Measurements from ENCODE around the gene GPR61. TPM values are rescaled to one million over a fixed set of nuclear protein-coding genes. Genes with fewer than 3 reads are reported as not detected.

The GPR61 gene
- total RNA-seq, 6 experiments from 2014 or later: not detected

- intact Hi-C loops (cut with DNase I): no loop called here
- WGBS (ENCODE audit: insufficient coverage, low coverage, low lambda C conversion rate, missing lambda C conversion rate): 89% methylated on average over 1 of the region's 2 CpGs
- no peak overlapping the region for H3K4me3 ChIP-seq
- H3K27ac ChIP-seq: no peak overlapping the region
- no peak for ATAC-seq
- H3K36me3 ChIP-seq: no peaks in the 10 kb centered on the region
- no peak for DNase-seq
- H3K9me3 ChIP-seq: no peaks in the 10 kb centered on the region
- TF ChIP-seq CTCF (IDR thresholded peaks at IDR 0.05): no peak
- TF ChIP-seq POLR2A (IDR thresholded peaks at IDR 0.05): no peak
- no peaks in the 10 kb centered on the region for H3K27me3 ChIP-seq
- no peaks in the 10 kb centered on the region for H3K4me1 ChIP-seq
Measured at GRCh38 chr1:109556563-109556962, 16.9 kb downstream of the GPR61 start.

- Histone ChIP-seq H3K36me3 (no peaks in the 10 kb centered on the region), H3K27ac (no peak overlapping the region), H3K4me1 (peaks cover 0 to 4% (median 0%) of the 10 kb centered on the region in 4 donors), H3K9me3 (no peaks in the 10 kb centered on the region), H3K27me3 (no peaks in the 10 kb centered on the region), H3K4me3 (no peak overlapping the region)
- DNase-seq (no peak), ATAC-seq (no peak)
- no peak for TF ChIP-seq POLR2A (IDR thresholded peaks at IDR 0.05)
- TF ChIP-seq CTCF (IDR thresholded peaks at IDR 0.05): no peak
- WGBS (ENCODE audit: insufficient coverage, low coverage, low lambda C conversion rate, missing lambda C conversion rate): 81% methylated on average over 5 of the region's 5 CpGs
- intact Hi-C loops (cut with DNase I): no loop called here
Measured at GRCh38 chr1:109557520-109557919, 17.8 kb downstream of the GPR61 start.

- peaks cover 0 to 23% (median 4%) of the 10 kb centered on the region in 4 donors for H3K4me1 ChIP-seq
Measured at GRCh38 chr1:109559995-109560394, 20.3 kb downstream of the GPR61 start.

DNA sequence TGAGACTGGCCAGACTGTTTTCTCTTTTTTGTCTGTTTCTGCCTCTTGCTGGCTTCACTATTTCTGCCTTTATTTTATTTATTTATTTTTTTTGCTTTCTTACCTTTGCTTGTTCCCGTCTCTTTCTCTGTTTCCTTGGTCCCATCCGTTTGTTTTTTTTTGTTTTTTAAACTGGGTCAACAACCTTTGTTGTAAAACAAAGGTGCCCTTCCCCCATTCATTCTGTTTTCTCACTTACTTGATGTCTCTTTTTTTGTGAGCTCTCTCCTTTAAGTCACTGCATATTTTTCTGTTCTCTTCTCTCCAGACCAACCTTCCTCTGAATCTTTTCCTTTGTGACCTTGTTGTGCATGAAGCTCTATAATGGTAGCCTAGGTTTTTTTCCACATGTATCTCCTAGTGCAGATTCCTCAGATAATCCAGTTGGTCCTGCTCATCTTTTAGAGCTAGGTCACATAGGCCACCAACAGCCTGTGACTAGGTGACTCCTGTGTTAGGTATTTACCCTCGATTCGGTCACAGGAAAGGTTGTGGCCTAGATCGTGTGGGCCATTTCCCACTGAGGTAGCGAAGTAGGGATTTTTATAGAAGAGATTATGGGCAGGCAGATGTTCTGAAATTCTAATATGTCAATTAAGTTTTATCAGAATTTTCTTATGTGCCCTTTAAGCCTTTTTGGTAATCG lies 24.7 kb downstream of the GPR61 start:
- no peaks in the 10 kb centered on the region for H3K36me3 ChIP-seq
- no peak overlapping the region for H3K4me3 ChIP-seq
- intact Hi-C loops (cut with DNase I): no loop called here
- no peak for TF ChIP-seq POLR2A (IDR thresholded peaks at IDR 0.05)
- TF ChIP-seq CTCF (IDR thresholded peaks at IDR 0.05): no peak
- H3K27me3 ChIP-seq: no peaks in the 10 kb centered on the region
- 51% methylated on average over 3 of the region's 7 CpGs for WGBS (ENCODE audit: insufficient coverage, low coverage, low lambda C conversion rate, missing lambda C conversion rate)
- DNase-seq: no peak
- ATAC-seq: no peak
- no peaks in the 10 kb centered on the region for H3K9me3 ChIP-seq
- peaks cover 0 to 54% (median 16%) of the 10 kb centered on the region in 4 donors for H3K4me1 ChIP-seq
- H3K27ac ChIP-seq: no peak overlapping the region

More at GRCh38 chr1:109559995-109560394, 20.3 kb downstream of the GPR61 start:
- DNase-seq (no peak), ATAC-seq (no peak)
- Histone ChIP-seq H3K27me3 (no peaks in the 10 kb centered on the region), H3K9me3 (no peaks in the 10 kb centered on the region), H3K27ac (no peak overlapping the region), H3K36me3 (no peaks in the 10 kb centered on the region), H3K4me3 (no peak overlapping the region)
- intact Hi-C loops (cut with DNase I): no loop called here
- TF ChIP-seq CTCF (IDR thresholded peaks at IDR 0.05) (no peak), POLR2A (IDR thresholded peaks at IDR 0.05) (no peak)

Measured in right lobe of liver (tissue), 6 donors.